Duodenal mucosa (tissue), 2 donors: ENCODE measurements around the gene SYDE2.

Experiments
- H3K27ac ChIP-seq: one replicate; pipeline ENCODE4 v1.7.0; 2013; ENCODE audit warnings: low read depth, low read length
- H3K27me3 ChIP-seq, 2 donors: one replicate each; pipeline ENCODE4 v1.7.0; 2013; ENCODE audit warnings: low read length in 2 of 2, control low read depth in 1 of 2; ENCODE audit not compliant: insufficient read depth in 2 of 2, control insufficient read depth in 1 of 2
- H3K36me3 ChIP-seq, 2 donors: one replicate each; pipeline ENCODE4 v1.7.0; 2013; ENCODE audit warnings: low read length in 2 of 2, control low read depth in 1 of 2; ENCODE audit not compliant: insufficient read depth in 2 of 2, control insufficient read depth in 1 of 2
- H3K4me1 ChIP-seq, 2 donors: one replicate each; pipeline ENCODE4 v1.7.0; 2013; ENCODE audit warnings: low read length in 2 of 2, control low read depth in 1 of 2; ENCODE audit not compliant: insufficient read depth in 2 of 2, control insufficient read depth in 1 of 2
- H3K4me3 ChIP-seq, 2 donors: one replicate each; pipeline ENCODE4 v1.7.0; 2013; ENCODE audit warnings: low read length in 2 of 2, low read depth in 1 of 2
- H3K9ac ChIP-seq, 2 donors: one replicate each; pipeline ENCODE4 v1.7.0; 2013; ENCODE audit warnings: low read length in 2 of 2, low read depth in 1 of 2
- H3K9me3 ChIP-seq, 2 donors: one replicate each; pipeline ENCODE4 v1.7.0; 2013; ENCODE audit warnings: low read length in 2 of 2, control low read depth in 1 of 2; ENCODE audit not compliant: control insufficient read depth in 1 of 2

Gene SYDE2

GRCh38 chr1:85172684-85173337 is 28.0 kb downstream of the SYDE2 start:
- no peak overlapping the region for H3K4me3 ChIP-seq
- H3K4me1 ChIP-seq, result no peaks in the 10 kb centered on the region
- H3K36me3 ChIP-seq, result peaks cover 3% of the 10 kb centered on the region in 2 donors
- no peaks in the 10 kb centered on the region for H3K27me3 ChIP-seq
- no peak overlapping the region for H3K9ac ChIP-seq
- no peak overlapping the region for H3K27ac ChIP-seq
- H3K9me3 ChIP-seq, result no peaks in the 10 kb centered on the region

DNA sequence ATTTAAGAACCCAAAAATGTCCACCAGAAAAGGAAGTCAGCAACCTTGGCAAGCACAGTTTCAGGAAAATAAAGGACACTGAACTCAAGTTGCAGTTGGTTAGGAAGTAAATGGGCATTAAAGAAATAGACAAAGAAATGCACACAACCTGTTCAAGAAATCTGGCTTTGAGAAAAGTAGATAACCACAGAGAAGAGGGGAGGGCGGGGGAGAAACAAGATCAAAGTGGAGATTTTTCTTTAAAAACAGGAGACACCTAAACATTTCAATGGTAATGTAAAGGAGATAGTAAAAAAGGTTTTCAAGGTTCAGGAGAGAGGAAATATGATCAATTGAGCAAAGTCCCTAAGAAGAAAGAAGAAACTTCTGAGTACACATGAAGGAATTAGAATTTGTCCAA is 29.1 kb downstream of the SYDE2 start:
- H3K27me3 ChIP-seq, result no peaks in the 10 kb centered on the region
- H3K36me3 ChIP-seq, result peaks cover 3% of the 10 kb centered on the region in 2 donors
- H3K9me3 ChIP-seq, result no peaks in the 10 kb centered on the region
- H3K4me1 ChIP-seq, result no peaks in the 10 kb centered on the region
- no peak overlapping the region for H3K9ac ChIP-seq
- no peak overlapping the region for H3K4me3 ChIP-seq
- no peak overlapping the region for H3K27ac ChIP-seq

GRCh38 chr1:85168884-85169283 is 31.9 kb downstream of the SYDE2 start:
- no peaks in the 10 kb centered on the region for H3K9me3 ChIP-seq
- H3K4me1 ChIP-seq, result no peaks in the 10 kb centered on the region
- H3K27ac ChIP-seq, result no peak overlapping the region
- peaks cover 3% of the 10 kb centered on the region in 2 donors for H3K36me3 ChIP-seq
- no peak overlapping the region for H3K9ac ChIP-seq
- no peaks in the 10 kb centered on the region for H3K27me3 ChIP-seq
- no peak overlapping the region for H3K4me3 ChIP-seq

GRCh38 chr1:85166351-85166750 is 34.5 kb downstream of the SYDE2 start:
- H3K9ac ChIP-seq, result no peak overlapping the region
- no peak overlapping the region for H3K4me3 ChIP-seq
- H3K36me3 ChIP-seq, result peaks cover 3 to 7% of the 10 kb centered on the region in 2 donors
- no peaks in the 10 kb centered on the region for H3K4me1 ChIP-seq
- H3K9me3 ChIP-seq, result no peaks in the 10 kb centered on the region
- no peaks in the 10 kb centered on the region for H3K27me3 ChIP-seq
- no peak overlapping the region for H3K27ac ChIP-seq

GRCh38 chr1:85158910-85159309 is 41.9 kb downstream of the SYDE2 start:
- Histone ChIP-seq H3K27ac (no peak overlapping the region), H3K4me3 (no peak overlapping the region), H3K36me3 (peaks cover 0 to 4% of the 10 kb centered on the region in 2 donors), H3K4me1 (no peaks in the 10 kb centered on the region), H3K27me3 (no peaks in the 10 kb centered on the region), H3K9ac (no peak overlapping the region), H3K9me3 (no peaks in the 10 kb centered on the region)

GRCh38 chr1:85157436-85157835 is 43.4 kb downstream of the SYDE2 start:
- Histone ChIP-seq H3K4me1 (no peaks in the 10 kb centered on the region), H3K9me3 (no peaks in the 10 kb centered on the region), H3K9ac (no peak overlapping the region), H3K27ac (no peak overlapping the region), H3K27me3 (no peaks in the 10 kb centered on the region), H3K4me3 (no peak overlapping the region), H3K36me3 (no peaks in the 10 kb centered on the region)

DNA sequence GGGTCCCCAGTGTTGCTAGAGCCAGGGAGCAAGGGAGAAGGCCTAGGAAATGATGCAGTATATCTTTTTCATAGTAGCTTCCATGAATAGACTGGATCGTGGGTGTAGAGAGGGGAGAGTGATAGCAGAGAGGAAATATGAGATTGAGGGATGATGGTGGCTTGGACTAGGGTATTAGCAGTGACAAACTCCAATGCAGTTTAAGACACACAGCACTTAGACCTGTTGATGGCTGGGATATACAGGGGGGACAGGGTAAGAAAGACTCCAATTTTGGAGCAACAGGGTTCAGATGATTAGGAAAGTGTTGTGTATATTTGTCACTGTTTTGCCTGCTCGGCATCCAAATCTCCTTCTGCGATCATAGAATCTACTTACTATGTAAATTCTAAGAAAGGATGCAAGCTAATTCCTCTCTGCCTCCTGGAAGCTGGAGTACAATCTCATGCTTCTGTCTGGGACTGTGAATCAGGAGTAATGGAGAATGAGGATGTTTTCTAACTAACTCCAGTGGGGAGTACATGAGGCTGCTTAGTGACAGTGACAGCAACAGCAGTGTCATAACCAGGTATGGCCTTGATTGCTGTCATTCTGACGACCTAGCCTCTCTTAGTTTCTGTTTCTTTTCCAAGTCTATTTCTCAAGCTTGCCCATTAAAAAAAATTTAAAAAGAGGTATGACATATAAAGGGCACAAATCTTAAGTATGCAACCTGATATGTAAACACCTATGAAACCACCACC is 47.5 kb downstream of the SYDE2 start:
- Histone ChIP-seq H3K9me3 (no peaks in the 10 kb centered on the region), H3K4me1 (no peaks in the 10 kb centered on the region), H3K27ac (no peak overlapping the region), H3K4me3 (no peak overlapping the region), H3K27me3 (no peaks in the 10 kb centered on the region), H3K9ac (no peak overlapping the region), H3K36me3 (no peaks in the 10 kb centered on the region)

GRCh38 chr1:85151446-85151845 is 49.4 kb downstream of the SYDE2 start:
- Histone ChIP-seq H3K4me1 (no peaks in the 10 kb centered on the region), H3K27ac (no peak overlapping the region), H3K9me3 (no peaks in the 10 kb centered on the region), H3K9ac (no peak overlapping the region), H3K27me3 (no peaks in the 10 kb centered on the region), H3K36me3 (no peaks in the 10 kb centered on the region), H3K4me3 (no peak overlapping the region)

- H3K36me3 ChIP-seq, result no peaks in the 10 kb centered on the region
- H3K9ac ChIP-seq, result no peak overlapping the region
- H3K9me3 ChIP-seq, result no peaks in the 10 kb centered on the region
- H3K4me1 ChIP-seq, result no peaks in the 10 kb centered on the region
- H3K27me3 ChIP-seq, result no peaks in the 10 kb centered on the region
- H3K4me3 ChIP-seq, result no peak overlapping the region
- H3K27ac ChIP-seq, result no peak overlapping the region
These were observed 51.0 kb downstream of the SYDE2 start for GRCh38 chr1:85149805-85150204.

DNA sequence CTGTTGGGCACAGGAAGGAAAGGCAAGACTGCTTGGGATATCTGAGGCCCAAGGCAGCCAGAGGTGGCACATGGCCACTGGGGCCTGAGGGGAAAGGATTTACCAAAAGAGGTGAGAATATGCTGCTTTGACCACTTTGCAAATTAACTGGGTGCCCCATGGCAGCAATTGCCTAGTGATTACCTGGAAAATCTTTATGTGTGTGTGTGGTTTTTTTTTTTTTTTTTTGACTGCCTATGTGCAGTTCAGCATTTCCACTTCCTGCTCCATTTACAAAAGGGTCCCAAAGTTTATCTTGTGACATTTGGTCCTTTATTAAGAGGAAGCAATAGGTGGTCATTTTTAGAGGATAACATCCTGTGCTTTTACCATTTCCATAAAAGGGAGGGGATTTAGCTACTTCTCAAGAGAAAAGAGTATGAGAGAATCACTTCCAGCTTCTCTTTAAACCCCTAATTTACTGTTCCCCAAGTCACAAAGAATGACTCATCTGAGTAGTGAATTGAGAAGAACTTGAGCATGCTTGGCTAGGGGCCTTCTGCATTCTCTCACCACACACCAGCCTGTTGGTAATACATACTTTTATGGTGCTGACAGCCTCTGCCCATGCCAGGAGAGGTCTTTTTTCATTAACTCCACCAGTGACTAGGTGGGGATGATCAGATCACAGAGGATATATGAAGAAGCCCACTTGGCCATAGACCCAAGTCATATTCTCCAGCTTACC is 52.1 kb downstream of the SYDE2 start:
- H3K4me3 ChIP-seq, result no peak overlapping the region
- no peaks in the 10 kb centered on the region for H3K9me3 ChIP-seq
- peaks cover 0 to 9% of the 10 kb centered on the region in 2 donors for H3K4me1 ChIP-seq
- H3K9ac ChIP-seq, result no peak overlapping the region
- no peaks in the 10 kb centered on the region for H3K36me3 ChIP-seq
- H3K27me3 ChIP-seq, result no peaks in the 10 kb centered on the region
- no peak overlapping the region for H3K27ac ChIP-seq
